Forelimb muscle (tissue), 1 donor: ENCODE results near the gene NHSL2. TPM values are rescaled to one million over a fixed set of nuclear protein-coding genes. Genes with fewer than 3 reads are reported as not detected.

ENCODE experiments used
- DNase-seq: peaks from one replicate; pipeline ENCODE4 v3.0.0-alpha.2; 2013; ENCODE audit warnings: low read depth
- polyA plus RNA-seq: library from polyadenylated mRNA; unstranded; fragments of 120-200 nt; gene quantifications from one replicate; pipeline ENCODE4 v1.2.1, GENCODE V29; 2013; ENCODE audit not compliant: insufficient read length

Gene NHSL2
- polyA plus RNA-seq, 1 donor: 6.7 TPM

DNA sequence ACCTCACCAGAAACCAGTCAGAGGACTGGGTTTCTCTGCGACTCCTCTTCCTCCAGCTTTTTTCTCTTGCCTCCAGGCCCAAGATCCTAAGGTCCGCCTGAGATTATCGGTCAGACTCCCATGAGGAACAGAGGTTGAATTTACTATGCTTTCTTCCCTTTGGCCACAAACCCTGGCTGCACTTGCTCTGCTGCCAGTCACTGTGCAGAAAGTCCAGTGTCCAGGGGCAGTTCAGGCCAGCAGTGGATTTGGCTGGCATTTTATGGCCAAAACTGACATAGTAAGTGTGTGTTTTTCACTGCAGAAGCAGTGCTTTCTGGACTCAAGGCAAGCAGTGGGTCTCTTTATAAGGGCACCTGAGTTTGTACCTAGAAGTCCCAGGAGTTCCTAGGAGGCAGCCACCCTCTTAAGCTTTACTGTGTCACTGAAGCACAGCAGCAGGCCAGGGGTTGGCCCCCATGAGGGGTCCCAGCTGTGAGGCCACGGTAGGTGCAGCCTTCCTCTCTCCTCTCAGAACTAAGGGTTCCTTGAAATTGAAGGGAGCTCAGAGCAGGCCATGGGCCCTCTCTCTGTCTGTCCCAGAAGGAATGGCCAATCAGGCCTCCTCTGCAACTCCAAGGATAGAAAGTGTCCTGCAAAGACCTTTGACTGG, 217.7 kb downstream of the NHSL2 start:
- DNase-seq: no peak

DNA sequence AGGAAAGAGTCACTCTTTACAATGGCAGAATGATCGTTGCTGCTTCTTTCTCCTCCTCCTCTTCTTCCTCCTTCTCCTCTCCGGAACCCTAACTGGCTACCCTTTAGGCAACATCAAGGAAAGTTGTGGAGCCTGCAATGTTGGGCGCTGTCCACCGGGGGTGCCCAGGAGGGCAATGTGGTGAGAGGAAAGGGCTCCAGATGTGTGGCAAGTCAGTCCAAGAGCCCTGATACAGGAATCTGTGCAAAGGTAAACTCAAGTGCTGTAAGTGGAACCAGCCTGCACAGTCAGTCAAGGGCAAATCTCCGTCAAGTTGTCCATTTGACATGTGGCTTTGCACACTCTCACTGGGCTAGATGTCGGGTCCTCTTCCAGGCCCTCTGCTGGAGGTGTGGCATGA, 218.2 kb downstream of the NHSL2 start:
- DNase-seq: no peak

DNA sequence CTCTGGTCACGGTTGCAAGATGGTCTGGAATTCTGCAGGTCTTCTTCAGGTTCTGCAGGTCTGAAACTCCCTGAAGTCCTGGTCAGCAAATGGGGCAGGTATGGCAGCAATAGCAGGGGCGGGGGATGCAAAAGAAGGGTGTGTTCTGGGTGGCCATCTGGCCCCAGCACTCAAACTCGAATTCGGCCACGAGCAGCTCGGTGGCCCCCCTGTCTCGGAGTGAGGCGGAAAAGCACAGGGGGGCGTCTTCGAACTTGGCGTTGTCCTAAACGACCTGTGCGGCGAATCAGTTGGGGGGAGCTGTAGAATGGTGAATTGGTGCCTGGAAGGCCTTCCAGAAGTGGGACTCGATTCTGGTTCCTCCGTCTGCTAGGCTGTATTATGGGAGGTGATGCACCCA, 219.0 kb downstream of the NHSL2 start:
- no peak for DNase-seq

DNA sequence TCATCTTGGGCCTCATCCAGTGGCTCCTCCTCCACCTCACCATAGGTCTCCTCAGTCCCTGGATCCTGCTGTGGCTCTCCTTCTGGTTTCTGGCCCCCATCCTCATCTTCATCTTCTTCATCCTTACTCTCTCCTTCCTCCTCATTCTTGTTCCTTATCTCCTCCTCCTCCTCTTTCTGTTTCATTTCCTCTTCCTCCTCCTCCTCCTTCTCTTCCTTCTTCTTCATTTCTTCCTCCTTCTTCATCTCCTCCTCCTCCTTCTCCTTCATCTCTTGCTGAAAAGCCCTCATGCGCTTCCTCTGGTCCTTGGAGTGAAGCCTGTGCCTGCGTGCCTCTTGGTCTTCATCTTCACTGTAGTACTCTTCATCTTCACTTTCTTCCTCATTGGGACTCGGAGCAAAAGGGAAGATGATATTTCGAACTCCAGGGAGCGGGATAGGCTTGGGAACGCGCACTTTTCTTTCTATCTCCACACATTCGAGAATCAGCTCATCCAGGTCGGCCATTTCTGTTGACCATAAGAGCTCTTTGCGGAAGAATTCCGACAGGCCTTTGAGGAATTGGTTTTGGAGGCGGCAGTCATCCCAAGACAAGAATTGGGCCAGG, 219.6 kb downstream of the NHSL2 start:
- DNase-seq: no peak

- no peak for DNase-seq
These were observed 220.2 kb downstream of the NHSL2 start for GRCh38 chrX:72130762-72131250.

DNA sequence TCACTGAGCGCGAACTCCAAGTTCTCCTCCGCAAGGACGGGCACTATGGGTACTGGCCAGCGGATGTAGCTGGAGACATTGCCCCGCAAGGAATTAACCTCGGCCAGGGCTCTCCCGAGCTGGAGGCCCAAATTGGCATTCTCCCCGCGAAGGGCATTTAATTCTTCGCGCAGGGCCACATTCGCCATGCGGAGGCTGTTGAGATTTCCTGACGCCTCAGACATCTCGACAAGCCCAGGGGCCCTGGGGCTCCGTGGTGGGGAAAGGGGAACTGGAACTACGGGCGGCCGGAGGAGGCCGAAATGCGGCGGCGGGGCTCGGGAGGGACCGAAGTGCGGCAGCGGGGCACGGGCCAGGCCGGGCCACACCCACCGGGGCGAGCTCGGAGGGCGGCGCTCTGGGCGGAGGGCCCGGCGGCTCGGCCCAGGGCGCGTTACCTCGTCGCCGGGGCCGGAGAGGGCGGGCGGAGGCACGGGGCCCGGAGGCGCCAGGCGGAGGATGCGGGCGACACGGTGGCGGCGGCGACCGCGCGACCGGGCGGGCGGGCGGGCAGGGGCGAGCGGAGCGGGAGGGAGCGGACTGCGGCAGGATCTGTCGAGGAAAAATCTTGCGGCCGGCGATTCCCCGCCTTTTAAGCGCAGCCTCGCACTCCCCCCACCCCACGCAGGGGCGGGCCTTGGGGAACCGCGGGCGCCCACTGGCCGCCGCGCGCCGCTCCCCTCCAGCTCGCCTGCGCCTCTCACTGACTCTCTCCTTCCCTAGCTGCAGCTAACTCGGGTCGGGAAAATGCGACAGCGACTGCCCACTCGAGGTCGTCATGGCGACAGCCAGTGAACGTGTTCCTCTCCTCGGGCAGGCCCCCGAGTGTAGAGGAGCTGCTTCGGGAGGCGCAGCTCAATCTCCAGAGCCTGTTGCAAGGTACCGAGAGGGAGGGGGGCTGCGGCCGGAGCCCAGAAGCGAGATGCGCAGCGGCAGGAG, 221.0 kb downstream of the NHSL2 start, which contains the start of gene RTL5:
RTL5 (minus strand) TSS at position 599 of the 978 bp plus-strand sequence.
- DNase-seq: peak; percentile 72

DNA sequence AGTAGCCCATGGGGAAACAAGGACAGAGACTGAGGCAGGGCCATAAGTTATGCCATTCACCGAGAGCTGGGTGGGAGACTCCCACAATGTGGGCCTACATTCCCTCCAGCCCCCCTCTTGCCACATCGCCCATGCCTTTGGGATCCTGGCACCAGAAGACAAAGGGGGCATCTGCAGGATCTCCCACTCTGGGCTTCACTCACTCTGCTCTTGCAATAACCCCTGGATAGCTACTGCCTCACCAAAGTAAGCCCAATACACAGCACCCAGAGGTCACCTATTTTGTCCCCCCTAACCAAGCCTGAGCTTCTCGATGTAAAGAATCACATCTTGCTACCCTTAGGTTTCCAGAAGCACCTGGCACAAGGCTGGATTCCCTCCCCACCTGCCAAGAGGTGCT, 221.8 kb downstream of the NHSL2 start:
- DNase-seq: no peak

- DNase-seq: no peak
These were observed 223.4 kb downstream of the NHSL2 start for GRCh38 chrX:72133851-72134546.

- DNase-seq: no peak
These were observed 227.3 kb downstream of the NHSL2 start for GRCh38 chrX:72137846-72138495.

GRCh38 chrX:72139538-72139937, 228.9 kb downstream of the NHSL2 start:
- no peak for DNase-seq

- no peak for DNase-seq
These were observed 230.8 kb downstream of the NHSL2 start for GRCh38 chrX:72141372-72142004.

DNA sequence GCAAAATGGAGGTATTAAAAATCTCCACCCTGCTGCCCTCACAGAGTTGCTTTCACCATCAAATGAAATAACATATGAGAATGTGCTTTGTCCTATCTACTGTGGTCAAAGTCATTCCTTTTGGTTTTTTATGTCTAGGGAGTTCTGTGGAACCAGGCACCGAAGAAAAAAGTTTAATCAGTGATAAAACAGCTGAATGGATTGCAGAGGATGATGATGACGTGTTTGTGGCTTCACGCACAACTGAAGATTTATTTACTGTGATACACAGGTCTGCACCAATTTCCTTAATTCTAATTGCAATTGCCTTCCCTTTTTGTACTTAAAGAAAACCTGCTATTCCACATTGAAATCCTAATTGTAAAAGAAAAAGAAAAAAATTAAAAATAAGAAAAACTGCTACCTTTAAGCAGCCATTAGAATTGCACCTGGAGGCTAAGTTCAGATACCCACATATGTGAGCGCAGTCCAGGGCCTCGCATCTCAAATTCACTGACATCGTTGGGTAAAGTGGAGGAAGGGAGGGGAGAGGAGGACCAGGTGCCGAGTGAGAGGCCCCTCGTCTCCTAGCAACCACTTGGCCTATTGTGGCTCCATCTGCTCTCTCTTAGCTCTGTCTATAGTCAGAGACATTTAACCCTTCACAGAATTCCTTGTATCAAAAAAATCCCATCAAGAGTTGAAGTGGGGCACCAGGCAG, 231.6 kb downstream of the NHSL2 start:
- peak; percentile 50 for DNase-seq

GRCh38 chrX:72142794-72143608, 232.4 kb downstream of the NHSL2 start:
- no peak for DNase-seq

GRCh38 chrX:72143609-72143907, 232.9 kb downstream of the NHSL2 start:
- DNase-seq: no peak

- DNase-seq: no peak
These were observed 234.5 kb downstream of the NHSL2 start for GRCh38 chrX:72145181-72145580.

- DNase-seq: no peak
These were observed 235.9 kb downstream of the NHSL2 start for GRCh38 chrX:72146527-72146926.

- DNase-seq: no peak
These were observed 248.1 kb downstream of the NHSL2 start for GRCh38 chrX:72158773-72159172.

GRCh38 chrX:72159769-72160168, 249.1 kb downstream of the NHSL2 start:
- no peak for DNase-seq

- DNase-seq: no peak
These were observed 254.9 kb downstream of the NHSL2 start for GRCh38 chrX:72165551-72165950.
